HEK293T (cell line): ENCODE results near the gene SLC6A19.

ENCODE experiments used
- ARNT ChIP-seq: fragments of 450-650 bp; IDR thresholded peaks from 2 replicates; pipeline ENCODE4 v1.6.1; 2017; ENCODE audit warnings: mild to moderate bottlenecking
- BHLHE40 ChIP-seq: fragments of 450-650 bp; IDR thresholded peaks from 2 replicates; pipeline ENCODE4 v1.6.1; 2016; ENCODE audit warnings: mild to moderate bottlenecking, moderate library complexity, borderline replicate concordance
- FOXA1 ChIP-seq: fragments of 450-650 bp; IDR thresholded peaks from 2 replicates; pipeline ENCODE4 v1.6.1; 2016; ENCODE audit warnings: mild to moderate bottlenecking
- FOXM1 ChIP-seq: fragments of 450-650 bp; IDR thresholded peaks from 2 replicates; pipeline ENCODE4 v1.6.1; 2017; ENCODE audit warnings: mild to moderate bottlenecking, borderline replicate concordance
- HDGF ChIP-seq: fragments of 450-650 bp; IDR thresholded peaks from 2 replicates; pipeline ENCODE4 v1.6.1; 2017; ENCODE audit warnings: antibody characterized with exemption, borderline replicate concordance
- SUZ12 ChIP-seq: fragments of 450-650 bp; IDR thresholded peaks from 2 replicates; pipeline ENCODE4 v1.6.1; 2016; ENCODE audit warnings: mild to moderate bottlenecking
- ZNF384 ChIP-seq: fragments of 450-650 bp; IDR thresholded peaks from 2 replicates; pipeline ENCODE4 v1.6.1; 2016

- TF ChIP-seq FOXM1 (no peak), SUZ12 (no peak), BHLHE40 (no peak), HDGF (no peak), ARNT (no peak), ZNF384 (no peak), FOXA1 (no peak)
Measured at GRCh38 chr5:1179383-1179715, 22.0 kb upstream of the SLC6A19 start.
